A549 (cell line): Measurements from ENCODE around the gene RAX.

Experiments used
- CTCF ChIP-seq: fragments of >200 bp; sonication (Bioruptor Twin); formaldehyde crosslinking; IDR thresholded peaks from 3 replicates; pipeline ENCODE4 v1.5.1; 2016
- JUN ChIP-seq, 2 experiments: fragments of >200 bp; sonication (Bioruptor Twin); formaldehyde crosslinking; IDR thresholded peaks; 2 replicates in 1 of 2; 3 replicates in 1 of 2; pipeline ENCODE4 v1.6.1; 2016 to 2017
- NFE2L2 ChIP-seq: fragments of 150-350 bp; conservative IDR thresholded peaks from 2 replicates; pipeline ENCODE4 v1.6.1; 2014; ENCODE audit warnings: low read length
- POLR2A ChIP-seq: IDR thresholded peaks from 2 replicates; pipeline ENCODE4 v1.6.1; 2012; ENCODE audit warnings: mild to moderate bottlenecking, low read length
- REST ChIP-seq: fragments of 200-600 bp; sonication (generic); IDR thresholded peaks from 2 replicates; pipeline ENCODE4 v1.6.1; 2016; ENCODE audit warnings: antibody characterized with exemption, mild to moderate bottlenecking, moderate library complexity

DNA sequence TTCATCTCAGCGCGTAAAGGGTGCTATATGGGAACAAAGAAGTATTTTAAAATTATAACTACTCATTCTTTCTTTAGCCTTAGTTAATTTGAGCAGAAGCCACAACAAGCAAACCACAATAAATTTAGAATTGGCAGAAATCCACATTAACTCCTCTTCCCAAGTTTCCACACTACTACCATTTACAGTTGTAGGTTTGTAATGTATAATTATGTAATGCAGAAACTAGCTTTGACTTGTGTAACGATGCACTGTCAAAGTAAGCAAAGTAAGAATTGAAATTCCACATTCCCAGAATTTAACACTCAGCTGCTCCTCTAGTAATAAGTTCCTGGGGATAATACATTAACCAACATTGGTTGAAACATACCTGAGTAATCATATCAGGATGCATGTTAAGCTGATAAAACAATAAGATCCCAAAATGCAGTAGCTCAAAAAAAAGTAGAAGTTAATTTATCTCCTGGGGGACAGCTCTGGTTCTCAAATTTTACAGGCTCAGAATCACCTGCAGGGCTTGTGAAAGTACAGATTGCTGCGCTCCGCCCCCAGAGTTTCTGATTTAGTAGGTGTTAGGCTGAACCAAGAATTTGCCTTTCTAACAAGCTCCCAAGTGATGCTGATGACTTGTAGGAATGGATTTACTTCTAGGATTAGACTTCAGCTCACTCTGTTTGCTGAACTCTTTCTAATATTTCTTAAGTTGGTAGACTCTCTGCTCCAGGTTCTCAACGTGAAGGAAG, 43.4 kb downstream of the RAX start:
- TF ChIP-seq CTCF (no peak), NFE2L2 (no peak), REST (no peak), POLR2A (no peak), JUN (IDR thresholded peaks at IDR 0.05) (no peak)
